Stimulated activated CD8-positive, alpha-beta memory T cell treated with anti-CD3 and anti-CD28 coated beads, Interleukin-12 subunit alpha, Interleukin-12 subunit beta, amount 100 ng/mL, for 4 hours (primary cell): ENCODE results near the gene MPZL1.
"Not testable (repeated sequence)": the region's sequence is repeated elsewhere in the genome, so short reads cannot be mapped to it uniquely, and the experiment has no call there.

Experiments used
- DNase-seq: peaks from one replicate; pipeline ENCODE4 v3.0.0-alpha.2; 2020; ENCODE audit warnings: low read depth

Gene MPZL1

GRCh38 chr1:167719715-167720421 lies 1.9 kb upstream of the MPZL1 start:
- not testable (repeated sequence) for DNase-seq

DNA sequence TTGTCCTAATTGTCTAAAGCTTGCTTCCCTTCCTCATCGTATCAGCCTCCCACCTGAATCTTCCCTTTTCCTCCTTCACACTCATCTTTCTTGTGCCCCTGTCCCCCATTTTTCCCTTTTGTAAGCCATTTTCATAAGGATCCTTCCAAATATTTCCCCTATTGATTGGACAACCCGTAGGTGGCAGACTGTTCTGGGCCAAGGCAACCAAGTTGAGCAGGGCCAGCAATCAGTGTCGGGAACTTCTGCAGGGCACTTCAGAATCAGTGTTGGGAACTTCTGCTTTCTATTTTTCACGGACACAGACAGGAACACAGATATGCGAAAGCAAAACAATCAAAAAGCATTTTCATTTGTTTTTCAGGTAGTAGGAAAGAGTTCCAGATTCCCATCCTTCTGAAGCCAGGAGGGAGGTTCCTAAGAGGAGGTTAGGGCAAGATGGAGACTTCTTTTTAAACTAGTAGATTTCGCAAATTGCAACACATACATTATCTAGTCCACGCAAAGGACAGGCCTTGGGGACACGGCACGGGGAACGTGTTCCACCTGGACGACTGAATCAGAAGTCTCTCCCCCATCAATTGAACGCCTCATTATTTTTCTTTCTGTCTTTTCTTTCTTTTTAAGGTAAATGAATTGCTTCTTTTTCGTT lies 691 bp upstream of the MPZL1 start:
- DNase-seq, result no peak

DNA sequence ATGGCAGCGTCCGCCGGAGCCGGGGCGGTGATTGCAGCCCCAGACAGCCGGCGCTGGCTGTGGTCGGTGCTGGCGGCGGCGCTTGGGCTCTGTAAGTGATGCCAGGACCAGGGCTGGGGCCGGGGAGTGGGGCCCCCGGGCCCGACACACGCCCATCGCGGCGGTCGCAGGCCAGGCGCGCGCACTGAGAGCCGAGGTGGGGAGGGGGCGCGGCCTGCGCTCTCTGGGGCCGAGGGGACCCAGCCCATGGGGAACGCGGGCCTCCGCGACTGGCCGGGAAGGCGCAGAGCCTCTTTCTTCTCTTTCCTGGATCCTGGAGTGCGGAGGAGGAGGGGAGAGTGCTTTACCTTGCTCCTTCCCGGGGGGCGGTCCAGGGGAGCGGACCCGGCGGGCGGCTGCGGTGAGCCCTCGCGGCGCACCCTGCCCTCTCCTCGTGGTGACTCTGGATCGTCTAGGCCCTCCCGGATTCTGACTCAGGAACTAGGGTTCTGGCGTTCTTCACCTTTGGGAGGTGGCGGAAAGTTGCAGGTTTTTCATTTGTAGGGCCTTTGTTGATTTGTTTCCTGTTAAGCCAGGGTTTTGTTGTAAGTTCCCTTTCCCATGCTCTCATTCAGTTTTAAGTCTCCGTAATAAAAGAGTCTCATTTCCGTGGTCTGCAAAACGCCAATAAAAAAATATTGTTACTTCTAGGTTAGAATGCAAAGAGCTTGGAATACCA lies 529 bp downstream of the MPZL1 start:
- no peak for DNase-seq

- no peak for DNase-seq
These were observed 1.1 kb downstream of the MPZL1 start for GRCh38 chr1:167722870-167723251.

DNA sequence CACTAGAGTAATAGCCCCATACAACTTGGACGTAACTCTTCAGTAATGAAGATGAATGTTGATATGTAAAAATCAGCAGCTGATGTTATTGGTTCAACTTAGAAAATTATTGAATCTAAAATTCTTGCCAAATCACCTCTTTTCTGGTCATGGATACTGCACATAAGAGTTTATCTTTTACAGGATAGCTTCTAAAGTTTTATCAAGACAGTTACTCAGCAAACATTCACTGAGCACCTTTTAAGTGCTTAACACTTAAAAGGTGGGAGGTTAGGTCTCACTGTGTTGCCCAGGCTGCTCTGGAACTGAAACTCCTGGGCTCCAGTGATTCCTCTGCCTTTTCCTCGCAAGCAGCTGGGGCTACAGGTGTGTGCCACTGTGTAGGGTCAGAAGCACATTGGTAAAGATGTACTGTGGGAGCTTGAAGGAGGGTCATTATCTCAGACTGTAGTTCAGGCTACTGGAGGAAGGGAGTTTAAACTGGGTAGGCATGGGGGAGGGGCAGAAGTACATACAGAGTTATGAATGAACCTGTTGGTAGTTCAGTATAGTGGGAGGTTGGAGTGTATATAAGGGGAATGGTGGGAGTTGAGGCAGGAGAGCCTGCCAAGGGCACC lies 2.0 kb downstream of the MPZL1 start:
- DNase-seq, result no peak

DNA sequence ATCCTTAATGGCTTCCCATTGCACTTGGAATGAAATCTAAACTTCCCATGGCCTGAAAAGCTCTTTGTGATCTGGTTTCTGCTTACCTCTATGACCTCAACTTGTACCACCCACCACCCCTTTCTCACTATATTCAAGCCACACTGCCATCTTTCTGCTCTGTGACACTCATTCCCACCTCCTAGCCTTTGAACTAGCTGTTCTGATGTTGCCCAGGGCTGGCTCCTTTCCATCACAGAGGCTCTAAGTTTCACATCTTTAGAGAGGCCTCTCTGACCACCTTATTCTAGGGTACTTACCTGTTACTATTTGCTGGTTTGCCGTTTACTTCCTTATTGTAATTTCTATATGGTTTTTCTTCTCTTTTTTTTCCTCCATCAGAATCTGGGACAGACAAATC lies 4.2 kb downstream of the MPZL1 start:
- DNase-seq, result no peak

GRCh38 chr1:167728818-167729410 lies 7.1 kb downstream of the MPZL1 start:
- no peak for DNase-seq

- no peak for DNase-seq
These were observed 12.4 kb downstream of the MPZL1 start for GRCh38 chr1:167734227-167734626.

DNA sequence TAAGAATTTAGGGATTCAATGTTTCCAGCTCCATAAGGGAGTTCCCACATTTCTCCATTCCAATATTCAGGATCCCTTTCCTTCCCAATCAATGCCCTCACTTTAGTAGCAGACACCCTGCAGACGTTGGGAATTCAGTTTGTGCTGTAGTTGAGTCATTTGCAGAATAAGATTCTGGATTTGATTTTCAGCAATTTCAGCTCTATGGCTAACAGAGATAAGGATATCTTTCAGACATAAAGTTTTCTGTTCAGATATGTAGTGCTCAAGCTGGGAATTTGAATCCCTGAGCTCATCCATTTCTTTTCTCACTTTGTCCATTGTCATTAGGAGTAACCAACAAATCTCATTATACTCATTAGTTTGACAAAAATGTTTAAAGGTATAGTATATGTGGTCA lies 13.1 kb downstream of the MPZL1 start:
- no peak for DNase-seq

DNA sequence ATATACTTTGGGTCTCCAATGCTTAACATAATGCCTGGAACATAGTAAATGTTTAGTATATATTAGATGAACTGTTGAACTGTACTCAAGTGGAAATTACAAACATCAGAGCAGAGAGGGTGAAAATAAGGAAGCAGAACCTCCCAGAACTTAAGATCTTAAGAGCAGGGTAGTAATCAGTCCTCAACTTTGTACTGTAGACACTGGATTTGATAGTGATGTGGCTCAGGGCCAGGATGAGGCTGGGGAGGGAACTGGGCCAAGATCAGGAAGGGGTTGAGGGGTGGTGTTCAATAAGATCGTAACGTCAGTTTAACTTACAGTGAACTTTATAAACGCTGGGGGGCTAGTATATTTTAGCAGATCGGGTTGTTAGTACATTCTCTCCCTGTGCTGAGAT lies 15.4 kb downstream of the MPZL1 start:
- no peak for DNase-seq

DNA sequence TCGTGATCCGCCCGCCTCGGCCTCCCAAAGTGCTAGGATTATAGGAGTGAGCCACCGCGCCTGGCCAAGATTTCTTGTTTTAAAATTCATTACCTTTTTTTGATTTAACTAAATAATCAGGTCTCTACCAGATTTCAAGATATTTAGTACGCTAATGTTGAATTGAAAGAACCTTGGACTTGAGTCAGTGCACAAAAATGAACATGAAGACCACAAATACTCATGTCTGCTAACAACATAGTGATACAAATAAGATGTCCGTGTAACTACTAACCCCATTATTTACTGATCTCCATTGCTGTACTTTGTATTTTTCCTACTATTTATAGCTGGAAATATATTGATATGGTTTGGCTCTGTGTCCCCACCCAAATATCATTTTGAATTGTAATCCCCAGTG lies 16.4 kb downstream of the MPZL1 start:
- no peak for DNase-seq

DNA sequence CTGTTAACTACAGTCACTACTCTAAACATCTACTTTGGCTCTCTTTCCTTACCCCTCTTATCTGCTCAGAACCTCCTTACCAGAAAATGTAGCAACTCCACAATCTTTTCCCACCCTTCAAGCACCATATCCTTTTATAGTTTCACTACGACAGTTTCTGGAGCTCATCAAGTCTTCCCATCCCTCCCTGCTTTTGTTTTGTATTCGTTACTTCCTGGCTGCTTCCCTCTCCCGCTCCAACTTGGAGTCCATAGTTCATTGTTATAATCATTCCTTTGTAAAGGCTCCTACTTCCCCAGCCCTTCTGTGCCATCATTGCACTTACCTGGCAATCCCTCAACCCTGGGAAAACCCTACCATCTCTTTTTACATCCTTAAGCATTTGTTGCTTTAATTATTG lies 18.0 kb downstream of the MPZL1 start:
- no peak for DNase-seq

DNA sequence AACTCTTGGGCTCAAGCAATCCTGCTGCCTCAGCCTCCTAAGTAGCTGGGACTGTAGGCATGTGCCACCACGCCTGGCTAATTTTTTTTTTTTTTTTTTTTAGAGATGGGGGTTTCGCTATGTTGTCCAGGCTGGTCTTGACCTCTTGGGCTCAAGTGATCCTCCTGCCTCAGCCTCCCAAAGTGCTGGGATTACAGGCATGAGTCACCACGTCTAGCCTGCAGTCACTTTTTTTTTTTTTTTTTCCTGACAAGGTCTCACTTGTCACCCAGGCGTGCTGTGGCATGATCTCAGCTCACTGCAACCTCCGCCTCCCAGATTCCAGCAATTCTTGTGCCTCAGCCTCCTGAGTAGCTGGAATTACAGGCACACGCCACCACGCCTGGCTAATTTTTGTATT lies 19.3 kb downstream of the MPZL1 start:
- not testable (repeated sequence) for DNase-seq

GRCh38 chr1:167742392-167743057 lies 20.7 kb downstream of the MPZL1 start:
- not testable (repeated sequence) for DNase-seq

DNA sequence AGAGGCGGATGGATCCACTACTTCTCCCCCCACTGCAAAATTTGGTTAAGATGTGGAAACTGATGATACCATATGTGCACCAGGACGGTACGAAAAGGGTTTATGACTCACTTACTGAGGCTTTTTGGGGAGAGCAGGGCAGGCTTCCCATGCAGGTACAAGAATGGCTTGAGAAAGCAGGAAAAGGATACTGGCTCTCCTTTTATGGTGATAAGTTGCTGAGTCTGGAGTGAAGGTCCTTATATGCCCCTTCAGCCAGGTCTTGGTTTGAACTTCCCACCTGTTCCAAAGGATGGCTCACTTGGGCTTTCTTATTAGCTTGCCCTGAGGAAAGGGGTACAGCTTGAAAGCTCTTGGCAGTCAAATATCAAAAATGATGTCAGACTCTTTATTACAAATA lies 23.1 kb downstream of the MPZL1 start:
- no peak for DNase-seq

DNA sequence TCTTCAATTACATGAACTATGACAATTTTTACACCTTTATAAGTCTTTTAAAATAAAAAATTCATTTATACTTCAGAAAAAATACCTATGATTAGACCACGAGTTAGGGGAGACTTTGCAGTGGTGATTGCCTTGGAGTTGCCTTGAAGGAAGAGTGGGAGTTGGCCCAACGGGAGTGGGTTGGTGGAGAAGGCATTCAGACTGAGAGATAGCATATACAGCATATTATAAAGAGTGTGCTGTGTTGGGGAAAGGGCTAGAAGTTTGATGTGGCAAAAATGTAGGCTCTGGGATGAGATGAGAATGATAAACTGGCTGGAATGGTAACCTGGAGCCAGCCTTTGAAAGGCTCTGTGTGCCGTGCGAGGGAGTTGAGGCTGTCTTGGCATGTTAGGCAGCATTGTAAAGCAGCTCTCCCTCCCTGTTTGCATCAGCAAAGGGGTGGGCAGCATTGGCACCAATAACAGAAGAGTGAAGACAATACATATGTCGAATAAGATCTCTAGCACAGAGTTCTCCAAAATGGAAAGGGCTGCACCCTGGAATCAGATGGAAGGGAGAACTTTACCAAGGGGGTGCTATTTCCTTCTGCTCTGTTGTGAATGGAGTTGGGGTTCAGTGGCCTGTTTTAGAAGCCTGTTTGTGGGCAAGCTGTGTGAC lies 24.4 kb downstream of the MPZL1 start:
- no peak for DNase-seq

GRCh38 chr1:167746988-167747655 lies 25.3 kb downstream of the MPZL1 start:
- no peak for DNase-seq

- DNase-seq, result no peak
These were observed 26.2 kb downstream of the MPZL1 start for GRCh38 chr1:167747988-167748387.

DNA sequence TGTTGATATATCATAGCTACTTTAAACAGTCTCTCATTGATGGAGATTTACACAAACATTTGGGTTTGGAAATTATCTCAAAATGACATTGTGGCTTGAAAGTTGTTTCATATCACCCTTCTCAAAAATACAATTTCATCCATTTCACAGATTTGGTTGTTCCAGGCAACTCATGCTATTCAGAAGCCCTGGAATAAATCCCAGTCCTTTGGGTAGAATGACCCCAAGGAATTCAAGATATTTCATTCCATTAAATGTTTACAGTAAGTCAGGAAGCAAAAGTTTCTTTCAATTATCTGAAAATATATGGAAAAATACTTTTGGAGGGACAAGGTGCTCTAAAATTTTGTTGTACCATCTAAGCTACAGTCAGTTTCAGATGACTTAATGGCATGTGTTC lies 27.1 kb downstream of the MPZL1 start:
- DNase-seq, result no peak

- no peak for DNase-seq
These were observed 28.0 kb downstream of the MPZL1 start for GRCh38 chr1:167749741-167750140.

- DNase-seq, result no peak
These were observed 28.9 kb downstream of the MPZL1 start for GRCh38 chr1:167750641-167751040.
